ENCODE results near the gene PTPRE.
"Not testable (repeated sequence)": the region's sequence is repeated elsewhere in the genome, so short reads cannot be mapped to it uniquely, and the experiment has no call there.

The PTPRE gene

GRCh38 chr10:127978481-127978880 lies 71.6 kb downstream of the PTPRE start:
- DNase-seq (ENCODE audit: low read depth in 2 of 2, low spot score in 1 of 2), result no peak

DNA sequence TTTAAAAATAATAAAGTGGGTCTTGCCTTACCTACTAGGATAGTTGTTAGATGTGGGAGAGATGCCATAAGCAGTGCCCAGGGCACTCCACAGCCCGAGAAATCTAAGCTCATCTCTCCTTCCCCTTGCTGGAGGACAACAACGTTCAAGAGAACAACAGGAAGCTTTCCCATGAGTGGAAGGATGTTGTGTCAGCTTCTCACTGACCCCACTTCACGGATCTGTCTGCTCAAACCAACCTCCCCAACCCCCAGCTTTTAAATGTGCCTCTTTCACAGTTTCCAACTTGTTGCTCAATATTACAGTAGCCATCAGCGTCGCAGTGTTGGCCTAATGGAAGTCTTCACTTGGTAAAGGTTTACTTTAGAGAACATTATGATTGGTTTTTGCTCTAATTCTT lies 72.1 kb downstream of the PTPRE start:
- no peak for DNase-seq (ENCODE audit: low read depth in 2 of 2, low spot score in 1 of 2)

DNA sequence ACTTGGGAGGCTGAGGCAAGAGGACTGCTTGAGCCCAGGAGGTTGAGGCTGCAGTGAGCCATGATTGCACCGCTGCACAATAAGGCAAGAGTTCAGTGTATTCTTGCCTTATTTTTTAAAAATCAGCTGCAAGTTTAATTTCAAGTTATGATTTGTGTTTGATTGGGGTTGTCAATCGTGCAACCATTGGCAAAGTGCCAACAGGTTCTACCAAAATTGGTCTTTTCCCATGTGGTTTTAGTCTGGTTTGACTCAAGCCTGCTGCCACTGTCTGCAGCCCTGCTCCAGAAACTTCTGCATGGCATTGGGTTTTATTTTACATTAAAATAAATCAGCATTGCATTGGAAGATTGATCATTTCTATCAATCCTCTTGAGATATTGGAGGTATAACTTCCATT lies 72.7 kb downstream of the PTPRE start:
- no peak for DNase-seq (ENCODE audit: low read depth in 2 of 2, low spot score in 1 of 2)

DNA sequence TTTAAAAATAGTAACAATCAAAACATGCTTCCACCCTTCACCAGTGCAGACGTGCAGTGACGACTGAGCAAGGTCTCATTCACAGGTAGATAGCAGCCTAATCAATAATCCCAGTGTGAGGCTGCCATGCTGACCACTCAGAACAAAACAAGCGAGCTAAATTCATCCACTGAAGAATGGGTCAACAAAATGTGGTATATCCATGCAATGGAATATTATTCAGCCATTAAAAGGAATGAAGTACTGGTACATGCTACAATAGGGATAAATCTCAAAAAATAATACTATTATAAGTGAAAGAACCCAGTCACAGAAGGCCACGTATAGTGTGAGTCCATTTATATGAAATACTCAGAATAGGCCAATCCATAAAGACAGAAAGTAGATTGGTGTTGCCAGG lies 74.0 kb downstream of the PTPRE start:
- no peak for DNase-seq (ENCODE audit: low read depth in 2 of 2, low spot score in 1 of 2)

DNA sequence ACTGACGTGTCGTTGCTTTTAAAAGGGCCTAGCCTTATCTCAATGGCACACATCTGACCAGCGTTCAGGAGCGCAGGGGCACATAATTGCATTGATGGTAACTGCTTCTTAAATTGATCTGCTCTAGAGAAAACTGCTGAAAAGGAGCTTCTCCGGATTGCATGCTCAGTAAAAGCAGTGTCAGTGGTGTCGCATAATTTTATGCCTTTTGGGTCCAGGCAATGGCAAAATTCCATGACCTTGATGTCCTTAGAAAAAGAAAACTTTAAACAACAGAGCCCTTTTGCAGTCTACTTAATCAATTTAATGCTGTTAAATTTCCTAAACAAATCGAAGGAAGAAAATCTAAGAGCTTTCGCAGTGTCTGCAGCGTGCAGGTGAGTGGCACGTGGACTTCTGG lies 75.7 kb downstream of the PTPRE start:
- no peak for DNase-seq (ENCODE audit: low read depth in 2 of 2, low spot score in 1 of 2)

DNA sequence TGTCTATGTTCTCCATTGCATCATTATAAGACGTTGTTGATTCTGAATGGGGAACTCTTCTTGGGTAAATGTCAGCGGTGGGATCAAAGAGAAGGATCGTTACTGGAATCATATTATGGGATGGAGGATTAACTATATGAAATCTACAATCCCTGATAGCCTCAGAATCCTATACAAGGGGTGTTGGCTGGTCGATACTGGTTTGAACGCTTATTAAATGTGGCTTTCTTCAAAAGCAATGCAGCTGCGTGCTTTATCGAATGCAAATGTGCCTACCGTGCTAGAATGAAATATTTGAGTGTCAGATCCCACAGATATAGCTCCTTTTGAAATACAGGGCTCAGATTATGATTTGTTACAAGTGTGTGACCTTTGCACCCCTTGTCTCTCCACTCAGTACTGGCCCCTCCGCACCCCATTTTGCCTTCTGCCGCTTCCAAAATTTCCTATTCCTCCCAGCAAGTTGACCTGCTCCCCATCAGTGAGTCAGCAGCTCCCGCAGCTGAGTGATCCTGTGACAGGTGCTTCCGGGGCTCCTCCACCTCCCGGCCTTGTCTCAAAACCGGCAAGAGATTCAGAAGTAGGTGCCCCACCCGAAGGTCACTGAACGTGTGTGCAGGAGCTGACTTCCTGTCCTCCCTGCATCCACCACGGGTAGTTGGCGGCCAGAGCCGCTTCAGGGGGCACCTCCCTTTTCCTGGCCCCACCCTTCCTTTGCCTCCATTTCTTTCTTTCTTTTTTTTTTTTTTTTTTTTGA lies 76.6 kb downstream of the PTPRE start:
- no peak for DNase-seq (ENCODE audit: low read depth in 2 of 2, low spot score in 1 of 2)

GRCh38 chr10:127984945-127985344 lies 78.0 kb downstream of the PTPRE start:
- DNase-seq (ENCODE audit: low read depth in 2 of 2, low spot score in 1 of 2), result no peak

- no peak for DNase-seq (ENCODE audit: low read depth in 2 of 2, low spot score in 1 of 2)
Measured at GRCh38 chr10:127986531-127987466, 79.9 kb downstream of the PTPRE start.

- no peak for DNase-seq (ENCODE audit: low read depth in 2 of 2, low spot score in 1 of 2)
Measured at GRCh38 chr10:127987467-127988380, 80.8 kb downstream of the PTPRE start.

DNA sequence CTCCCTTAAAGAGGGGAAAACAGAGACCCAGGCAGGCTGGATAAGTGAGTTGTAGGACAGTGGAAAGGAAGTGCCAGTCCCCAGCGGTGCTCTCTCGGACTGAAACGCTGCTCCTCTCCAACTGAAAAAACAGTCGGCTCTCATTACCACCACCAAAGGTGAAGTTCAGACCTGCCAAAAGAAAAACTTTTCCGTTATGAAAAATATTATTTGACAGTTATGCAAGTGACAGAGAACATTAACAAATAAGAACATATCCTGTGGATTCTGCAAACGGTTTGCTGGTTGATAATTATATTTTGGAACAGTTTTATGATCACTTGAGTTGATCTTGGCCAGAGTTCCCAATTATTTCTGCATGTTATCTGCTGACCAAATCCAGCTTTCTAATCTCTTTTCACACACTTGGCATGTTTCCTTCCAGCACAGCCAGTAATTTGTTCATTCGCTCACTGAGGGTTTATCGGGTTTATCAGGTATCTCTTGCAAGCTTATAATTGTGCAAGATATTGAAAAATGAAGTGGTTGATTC lies 82.6 kb downstream of the PTPRE start:
- no peak for DNase-seq (ENCODE audit: low read depth in 2 of 2, low spot score in 1 of 2)

DNA sequence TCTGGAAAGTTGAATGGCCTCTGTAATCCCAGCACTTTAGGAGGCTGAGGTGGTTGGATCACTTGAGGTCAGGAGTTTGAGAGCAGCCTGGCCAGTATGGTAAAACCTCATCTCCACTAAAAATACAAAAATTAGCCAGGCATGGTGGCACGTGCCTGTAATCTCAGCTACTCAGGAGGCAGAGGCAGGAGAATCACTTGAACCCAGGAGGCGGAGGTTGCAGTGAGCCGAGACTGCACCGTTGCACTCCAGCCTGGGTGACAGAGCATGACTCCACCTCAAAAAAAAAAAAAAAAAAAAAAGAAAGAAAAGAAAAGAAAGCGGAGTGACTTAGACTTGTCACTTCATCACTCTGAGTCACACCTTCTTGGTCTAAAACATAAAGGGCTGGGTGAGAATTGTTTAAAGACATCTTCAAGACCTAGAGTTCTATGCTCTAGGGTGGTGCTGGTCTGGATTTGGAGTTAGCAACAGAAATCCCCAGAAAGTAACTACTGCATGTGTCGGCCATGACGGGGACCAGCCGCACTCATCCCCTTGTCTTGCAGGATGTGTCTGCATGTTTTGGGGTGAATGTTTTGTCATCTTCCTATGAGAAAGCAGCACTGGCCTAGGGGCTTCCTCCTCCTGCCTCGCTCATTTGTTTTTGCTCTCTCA lies 83.4 kb downstream of the PTPRE start:
- DNase-seq (ENCODE audit: low read depth in 2 of 2, low spot score in 1 of 2), result not testable (repeated sequence)

DNA sequence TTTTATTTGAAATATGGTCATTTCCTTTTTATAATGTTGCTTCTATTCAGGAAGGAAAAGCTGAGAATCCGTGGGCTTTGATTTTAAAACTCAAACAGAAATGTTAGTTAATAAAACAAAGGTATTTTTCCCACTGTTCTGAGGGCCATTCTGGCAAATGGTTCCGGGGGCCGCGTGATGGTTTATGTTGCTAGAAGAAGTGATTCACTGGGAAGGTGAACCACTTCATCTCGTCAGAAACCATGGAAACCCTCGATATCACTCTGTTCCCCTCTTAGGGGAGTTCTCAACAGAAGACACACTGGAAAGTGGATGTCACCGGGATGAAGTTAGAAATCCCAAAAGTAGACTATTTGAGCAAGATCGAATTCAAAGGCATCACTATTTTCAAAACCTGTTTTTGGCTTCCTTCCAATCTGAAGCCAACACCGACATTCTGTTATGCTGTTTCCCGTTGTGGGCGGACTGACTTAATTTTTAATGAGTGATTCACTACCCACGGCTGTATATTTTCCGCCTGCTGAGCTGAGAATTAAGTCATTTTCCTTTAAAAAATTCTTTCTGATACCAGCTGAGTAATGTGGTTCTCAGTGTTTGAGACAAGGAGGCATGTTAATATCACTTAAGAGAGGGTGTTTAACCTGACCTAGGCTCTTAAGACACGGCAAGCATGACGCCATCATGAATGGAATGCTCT lies 84.1 kb downstream of the PTPRE start:
- no peak for DNase-seq (ENCODE audit: low read depth in 2 of 2, low spot score in 1 of 2)

- no peak for DNase-seq (ENCODE audit: low read depth in 2 of 2, low spot score in 1 of 2)
Measured at GRCh38 chr10:127991543-127992255, 84.8 kb downstream of the PTPRE start.

DNA sequence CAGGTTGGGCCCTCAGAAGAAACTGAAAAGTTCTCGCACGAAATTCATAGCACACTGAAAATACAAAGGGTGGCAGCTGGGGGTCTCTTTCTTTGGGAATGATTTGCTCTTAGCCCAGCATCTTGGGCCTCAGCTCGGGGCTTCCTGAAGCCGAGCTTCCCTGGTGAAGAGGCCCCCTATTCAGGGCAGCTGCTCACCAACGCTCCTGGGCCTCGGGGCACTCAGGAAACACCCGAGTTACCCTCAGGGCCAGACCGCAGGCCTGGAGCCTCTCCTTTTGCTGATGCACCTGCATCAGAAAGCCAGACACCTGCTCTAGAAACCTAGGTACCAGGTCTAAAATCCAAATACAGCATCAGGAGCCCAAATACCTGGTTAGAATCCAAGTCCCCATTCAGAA lies 85.5 kb downstream of the PTPRE start:
- DNase-seq (ENCODE audit: low read depth in 2 of 2, low spot score in 1 of 2), result no peak

GRCh38 chr10:127993056-127993690 lies 86.3 kb downstream of the PTPRE start:
- DNase-seq (ENCODE audit: low read depth in 2 of 2, low spot score in 1 of 2), result no peak

GRCh38 chr10:127995939-127996338 lies 89.0 kb downstream of the PTPRE start:
- DNase-seq (ENCODE audit: low read depth in 2 of 2, low spot score in 1 of 2), result no peak

- no peak for DNase-seq (ENCODE audit: low read depth in 2 of 2, low spot score in 1 of 2)
Measured at GRCh38 chr10:127996586-127996985, 89.7 kb downstream of the PTPRE start.

DNA sequence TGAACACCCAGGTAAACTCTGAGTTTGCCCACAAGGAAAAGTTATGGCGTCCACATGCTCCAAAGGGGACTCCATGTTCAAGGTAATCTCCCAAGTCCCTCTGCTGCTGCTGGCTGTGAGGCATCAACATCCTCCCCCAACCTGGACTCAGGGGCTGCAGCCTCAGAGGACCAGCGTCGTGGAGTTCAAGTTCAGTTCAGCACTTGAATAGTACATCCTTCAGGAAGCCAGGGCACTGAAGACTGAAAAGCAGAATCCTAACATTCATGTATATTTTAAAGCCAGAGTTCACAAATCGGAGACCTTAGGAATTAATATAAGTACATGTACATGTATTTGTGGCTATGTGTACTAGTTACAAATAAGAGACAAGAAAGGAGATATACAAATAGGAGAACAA lies 90.4 kb downstream of the PTPRE start:
- DNase-seq (ENCODE audit: low read depth in 2 of 2, low spot score in 1 of 2), result no peak

DNA sequence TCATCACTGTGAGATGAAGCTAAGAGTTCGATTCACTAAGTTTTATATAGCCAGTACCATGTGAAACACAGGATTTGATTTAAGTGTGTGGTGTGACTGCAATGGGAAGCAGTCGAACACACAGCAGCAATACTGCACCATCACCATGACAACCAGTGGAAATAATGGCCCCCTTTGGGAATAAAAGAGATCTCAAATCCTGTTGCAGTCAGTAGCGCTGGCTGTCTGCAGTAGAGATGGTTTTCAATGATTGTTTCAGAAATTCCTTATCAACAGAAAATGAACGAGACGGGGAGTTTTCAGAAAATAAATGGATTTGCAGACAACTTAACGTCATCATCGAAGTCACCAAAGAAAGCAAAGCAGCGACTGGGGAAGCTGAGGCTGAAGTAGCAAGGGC lies 91.0 kb downstream of the PTPRE start:
- no peak for DNase-seq (ENCODE audit: low read depth in 2 of 2, low spot score in 1 of 2)

Data from stimulated activated CD8-positive, alpha-beta memory T cell treated with anti-CD3 and anti-CD28 coated beads, Interleukin-4, amount 100 ng/mL, for 1 hour (primary cell).